ENCODE measurements around the gene SLC9A3.

SLC9A3 gene

DNA sequence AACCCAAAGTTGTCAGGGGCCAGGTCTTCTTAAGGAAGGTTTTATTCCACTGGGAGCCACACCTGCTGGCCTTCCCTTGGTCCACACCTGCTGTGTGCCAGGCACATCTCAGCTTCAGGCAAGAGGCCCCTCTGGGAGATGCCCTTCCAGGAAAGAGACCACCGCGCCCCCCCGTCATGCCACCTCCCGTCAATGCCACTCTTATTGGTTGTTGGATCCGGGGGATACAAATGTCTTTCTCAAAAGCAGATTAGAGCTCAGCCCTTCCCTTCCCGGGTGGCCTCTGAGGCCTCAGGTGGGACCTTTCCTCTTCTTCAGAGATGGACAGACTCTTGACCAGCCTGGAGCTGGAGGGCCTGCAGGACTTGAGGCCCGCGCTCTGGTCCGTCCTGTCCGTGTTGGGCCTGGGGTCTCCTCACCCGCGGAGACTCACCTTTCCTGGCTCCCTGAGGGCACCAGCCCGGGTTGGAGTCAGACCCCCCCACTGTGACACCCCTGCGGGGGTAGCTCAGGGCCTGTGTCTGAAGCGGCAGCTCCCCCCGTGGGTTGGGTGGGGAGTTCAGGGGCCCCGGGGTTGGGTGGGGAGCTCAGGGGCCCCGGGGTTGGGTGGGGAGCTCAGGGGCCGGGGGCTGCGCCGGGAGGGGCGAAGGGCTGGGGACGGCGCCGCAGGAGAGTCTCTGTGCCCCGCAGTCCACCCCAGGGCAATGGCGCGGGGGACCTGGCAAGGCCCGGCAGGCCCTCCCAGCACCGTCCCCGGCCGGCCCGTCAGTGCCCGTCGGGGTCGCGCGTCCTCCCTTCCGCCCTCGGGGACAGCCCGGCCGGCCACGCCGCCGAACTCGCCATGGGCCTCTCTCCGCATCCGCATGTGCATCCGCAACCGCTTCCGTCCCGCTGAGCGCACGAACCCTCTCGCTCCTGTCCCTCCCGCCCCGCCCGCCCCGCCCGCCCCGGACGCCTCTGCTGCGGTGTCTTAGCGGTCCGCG lies 3.7 kb upstream of the SLC9A3 start:
- no peak overlapping the region for H3K4me3 ChIP-seq (ENCODE audit: low read depth, low read length)
- ChIA-PET POLR2A (no interaction called here), CTCF (no interaction called here)
- DNase-seq (ENCODE audit: low read depth, low spot score): no peak
- TF ChIP-seq, protein P1, sequence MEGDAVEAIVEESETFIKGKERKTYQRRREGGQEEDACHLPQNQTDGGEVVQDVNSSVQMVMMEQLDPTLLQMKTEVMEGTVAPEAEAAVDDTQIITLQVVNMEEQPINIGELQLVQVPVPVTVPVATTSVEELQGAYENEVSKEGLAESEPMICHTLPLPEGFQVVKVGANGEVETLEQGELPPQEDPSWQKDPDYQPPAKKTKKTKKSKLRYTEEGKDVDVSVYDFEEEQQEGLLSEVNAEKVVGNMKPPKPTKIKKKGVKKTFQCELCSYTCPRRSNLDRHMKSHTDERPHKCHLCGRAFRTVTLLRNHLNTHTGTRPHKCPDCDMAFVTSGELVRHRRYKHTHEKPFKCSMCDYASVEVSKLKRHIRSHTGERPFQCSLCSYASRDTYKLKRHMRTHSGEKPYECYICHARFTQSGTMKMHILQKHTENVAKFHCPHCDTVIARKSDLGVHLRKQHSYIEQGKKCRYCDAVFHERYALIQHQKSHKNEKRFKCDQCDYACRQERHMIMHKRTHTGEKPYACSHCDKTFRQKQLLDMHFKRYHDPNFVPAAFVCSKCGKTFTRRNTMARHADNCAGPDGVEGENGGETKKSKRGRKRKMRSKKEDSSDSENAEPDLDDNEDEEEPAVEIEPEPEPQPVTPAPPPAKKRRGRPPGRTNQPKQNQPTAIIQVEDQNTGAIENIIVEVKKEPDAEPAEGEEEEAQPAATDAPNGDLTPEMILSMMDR (IDR thresholded peaks at IDR 0.05; ENCODE audit: insufficient read depth, low read length, missing control alignments): no peak

DNA sequence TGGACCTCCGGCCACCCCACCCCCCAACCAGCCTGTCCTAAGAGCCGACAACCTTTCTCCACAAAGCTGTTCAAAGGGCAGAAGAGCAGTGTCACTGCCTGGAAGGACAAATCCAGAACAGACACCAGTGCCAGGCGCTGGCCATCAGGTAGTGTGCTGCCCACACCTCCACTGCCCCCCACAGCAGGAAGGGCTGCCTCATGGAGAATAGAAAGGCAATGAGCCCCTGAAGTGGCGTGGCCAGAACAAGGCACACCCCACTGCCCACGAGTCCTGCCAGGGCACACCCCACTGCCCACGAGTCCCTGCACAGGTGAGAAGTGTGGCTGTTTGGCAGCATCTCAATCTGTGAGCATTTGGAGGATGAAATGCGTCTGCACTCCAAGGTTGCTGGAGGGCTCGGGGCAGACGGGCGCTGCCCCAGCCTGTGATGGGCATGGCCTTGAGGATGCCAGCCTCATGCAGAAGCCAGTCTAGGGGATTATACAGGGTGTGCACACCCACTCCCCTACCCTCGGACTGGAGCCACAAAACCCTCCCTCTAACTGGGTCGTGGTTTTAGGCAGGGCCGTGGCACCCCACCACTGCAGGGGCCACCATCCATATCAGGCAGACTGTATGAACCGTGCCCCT lies 2.3 kb upstream of the SLC9A3 start:
- TF ChIP-seq, protein P1 (IDR thresholded peaks at IDR 0.05; ENCODE audit: insufficient read depth, low read length, missing control alignments): no peak
- no peak overlapping the region for H3K4me3 ChIP-seq (ENCODE audit: low read depth, low read length)
- no peak for DNase-seq (ENCODE audit: low read depth, low spot score)
- ChIA-PET POLR2A (no interaction called here), CTCF (no interaction called here)

DNA sequence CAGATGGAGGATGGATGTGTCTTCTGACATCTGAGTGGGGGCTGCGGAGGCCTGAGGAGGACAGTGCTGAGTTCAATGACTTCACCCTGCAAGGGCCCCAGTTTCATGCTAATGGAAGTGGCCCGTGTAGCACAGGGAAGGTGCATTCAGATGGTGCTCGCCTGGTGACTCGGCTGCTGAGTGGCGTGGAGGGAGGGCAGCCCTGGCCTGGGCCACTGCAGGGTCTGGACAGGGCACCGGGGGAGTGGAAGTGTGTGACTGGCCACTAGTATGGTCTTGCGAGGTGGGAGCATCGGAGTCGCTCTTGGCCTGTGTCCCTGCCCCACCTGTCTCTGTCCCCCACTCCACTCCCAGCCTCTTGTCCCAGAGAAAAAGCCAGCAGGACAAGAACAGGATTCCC lies 1.7 kb upstream of the SLC9A3 start:
- CTCF ChIA-PET: no interaction called here
- DNase-seq (ENCODE audit: low read depth, low spot score): no peak
- TF ChIP-seq, protein P1 (IDR thresholded peaks at IDR 0.05; ENCODE audit: insufficient read depth, low read length, missing control alignments): no peak
- no peak overlapping the region for H3K4me3 ChIP-seq (ENCODE audit: low read depth, low read length)
- POLR2A ChIA-PET: no interaction called here

DNA sequence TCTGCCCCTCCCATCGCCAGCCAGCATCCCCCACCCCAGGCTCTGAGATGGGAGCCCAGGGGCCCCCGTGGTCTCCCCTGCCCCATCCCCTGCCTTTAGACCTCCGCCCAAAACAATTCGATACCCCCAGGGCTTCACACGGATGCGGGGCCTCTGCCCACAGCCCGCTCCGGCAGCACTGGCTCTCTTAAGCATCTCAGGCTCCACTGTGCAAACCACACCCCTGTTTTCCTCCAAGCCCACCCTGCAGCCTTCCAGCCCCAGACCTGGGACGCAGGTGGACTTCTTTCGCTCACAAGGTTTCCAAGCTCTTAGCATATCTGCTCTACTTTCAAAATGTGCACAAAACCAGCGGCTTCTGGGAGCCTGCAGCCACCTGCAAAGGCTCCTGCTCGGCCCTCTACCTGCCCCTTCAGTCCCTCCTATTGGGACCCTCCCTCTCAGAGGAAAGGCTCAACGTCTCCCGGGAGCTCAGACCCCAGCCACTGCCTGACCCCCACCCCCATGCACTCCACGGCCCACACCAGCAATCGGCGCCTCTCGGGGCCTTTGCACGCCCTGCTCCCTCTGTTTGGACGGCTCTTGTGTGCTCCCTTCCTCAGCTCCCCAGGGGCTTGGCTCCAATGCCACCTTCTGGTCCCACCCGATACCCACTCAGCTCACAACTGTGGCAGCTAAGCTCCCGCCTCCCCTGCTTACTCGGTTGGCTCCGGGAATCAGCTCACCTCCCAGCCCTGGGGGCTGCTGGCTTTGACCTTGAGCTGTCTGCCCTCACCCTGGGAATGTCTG lies 918 bp upstream of the SLC9A3 start:
- DNase-seq (ENCODE audit: low read depth, low spot score): no peak
- CTCF ChIA-PET: no interaction called here
- TF ChIP-seq, protein P1 (IDR thresholded peaks at IDR 0.05; ENCODE audit: insufficient read depth, low read length, missing control alignments): no peak
- no peak overlapping the region for H3K4me3 ChIP-seq (ENCODE audit: low read depth, low read length)
- POLR2A ChIA-PET: no interaction called here

DNA sequence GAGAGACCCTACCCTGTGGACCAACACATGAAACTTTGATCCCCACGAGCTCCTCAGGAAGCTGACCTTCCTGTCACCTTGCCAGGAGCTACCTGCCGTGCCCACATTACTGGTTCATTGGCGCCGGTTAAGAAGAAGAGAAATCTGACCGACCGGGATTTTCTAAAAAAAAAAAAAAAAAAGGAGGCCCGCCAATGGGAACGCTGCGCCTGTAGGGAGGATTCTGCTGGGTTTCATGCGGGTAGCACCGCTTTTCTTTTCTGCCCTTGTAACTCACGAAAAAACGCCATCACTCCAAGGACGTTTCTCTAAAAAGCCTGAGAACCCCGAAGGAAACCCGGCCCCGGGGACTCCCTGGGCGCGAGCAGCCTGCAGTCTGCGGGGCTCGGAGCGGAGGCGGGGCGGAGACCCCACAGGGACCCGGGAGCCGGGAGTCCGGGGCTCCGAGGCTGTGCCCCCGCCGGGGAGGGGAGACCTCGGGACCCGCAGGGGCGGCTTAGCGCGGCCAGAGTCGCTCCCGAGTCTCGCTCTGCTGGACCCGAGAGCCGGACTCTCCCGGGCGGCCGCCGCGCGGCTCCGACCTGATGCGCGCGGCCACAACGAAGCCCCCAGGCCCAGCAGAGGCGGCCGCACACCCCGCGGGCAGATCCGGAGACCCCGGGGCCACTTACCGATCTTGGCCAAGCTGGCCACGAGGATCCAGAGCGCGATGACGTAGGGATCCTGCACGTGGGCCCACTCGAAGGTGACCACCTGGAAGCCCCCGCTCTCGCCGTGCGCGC lies 617 bp downstream of the SLC9A3 start:
- POLR2A ChIA-PET: no interaction called here
- no peak for DNase-seq (ENCODE audit: low read depth, low spot score)
- no peak overlapping the region for H3K4me3 ChIP-seq (ENCODE audit: low read depth, low read length)
- TF ChIP-seq, protein P1 (IDR thresholded peaks at IDR 0.05; ENCODE audit: insufficient read depth, low read length, missing control alignments): no peak
- CTCF ChIA-PET: no interaction called here
